Measurements from ENCODE around the gene H1-8. TPM values are rescaled to one million over a fixed set of nuclear protein-coding genes. Genes with fewer than 3 reads are reported as not detected.
A peak's percentile ranks its signal among the peaks of the same experiment; 100 is the strongest.

The H1-8 gene
- total and polyA plus RNA-seq, 9 of the 15 experiments (the other 6 are each of a cell fraction or from before 2014, with no cell fraction given): not detected

DNA sequence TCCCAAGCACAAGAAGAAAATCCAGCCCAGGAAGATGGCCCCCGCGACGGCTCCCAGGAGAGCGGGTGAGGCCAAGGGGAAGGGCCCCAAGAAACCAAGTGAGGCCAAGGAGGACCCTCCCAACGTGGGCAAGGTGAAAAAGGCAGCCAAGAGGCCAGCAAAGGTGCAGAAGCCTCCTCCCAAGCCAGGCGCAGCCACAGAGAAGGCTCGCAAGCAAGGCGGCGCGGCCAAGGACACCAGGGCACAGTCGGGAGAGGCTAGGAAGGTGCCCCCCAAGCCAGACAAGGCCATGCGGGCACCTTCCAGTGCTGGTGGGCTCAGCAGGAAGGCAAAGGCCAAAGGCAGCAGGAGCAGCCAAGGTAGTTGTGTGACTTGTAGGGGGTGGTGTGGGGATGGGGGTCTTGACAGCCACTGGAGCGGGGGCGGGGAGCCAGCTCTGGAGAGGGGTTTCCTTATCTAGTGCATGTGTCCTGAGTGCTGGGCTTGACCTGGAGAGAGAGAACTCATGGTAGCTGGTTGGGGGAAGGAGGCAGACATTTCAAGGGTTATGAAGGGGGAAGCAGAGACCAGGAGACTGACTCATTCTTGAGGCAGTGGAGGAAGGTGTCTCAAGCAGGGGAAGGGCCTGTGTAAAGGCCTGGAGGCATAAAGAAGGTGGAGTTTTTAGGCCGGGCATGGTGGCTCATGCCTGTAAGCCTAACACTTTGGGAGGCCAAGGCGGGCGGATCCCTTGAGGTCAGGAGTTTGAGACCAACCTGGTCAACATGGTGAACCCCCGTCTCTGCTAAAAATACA is 6.2 kb downstream of the H1-8 start:
- no TSS peak for BruUV-seq (replicated peaks)
- Histone ChIP-seq H3K27ac (ENCODE audit: extremely low read depth, low read depth, low read length) (no peak overlapping the region), H3K4me1 (replicated peaks in 1 of 2; ENCODE audit: control insufficient read depth in 2 of 2, insufficient read depth in 2 of 2, low read length in 2 of 2) (peaks cover 4 to 22% of the 10 kb centered on the region in 2 experiments; a peak in 4 of 5 replicates), H3K9me3 (replicated peaks; ENCODE audit: control insufficient read depth, insufficient read depth, low read depth, low read length) (no peaks in the 10 kb centered on the region), H3K27me3 (ENCODE audit: control insufficient read depth in 2 of 2, insufficient read depth in 2 of 2, low read length in 2 of 2) (no peaks in the 10 kb centered on the region), H3K79me2 (ENCODE audit: control insufficient read depth, insufficient read depth, low read length) (no peaks in the 10 kb centered on the region), H4K20me1 (replicated peaks; ENCODE audit: control insufficient read depth, insufficient read depth, low read length) (no peaks in the 10 kb centered on the region), H3K9me1 (ENCODE audit: control insufficient read depth, insufficient read depth, low read length) (no peaks in the 10 kb centered on the region), H3K36me3 (ENCODE audit: control insufficient read depth, insufficient read depth, low read length) (no peaks in the 10 kb centered on the region), H3K9ac (ENCODE audit: insufficient read depth in 1 of 2, low read depth in 2 of 2, low read length in 2 of 2) (peak overlapping the region in 1 of 2 experiments; percentile 35; a peak in 2 of 4 replicates), H3K4me2 (ENCODE audit: insufficient read depth, low read length) (no peak overlapping the region), H3K4me3 (no peak overlapping the region), H2AFZ (ENCODE audit: low read depth, low read length) (no peak overlapping the region)
- ChIA-PET POLR2A (no interaction called here), CTCF (ENCODE audit: low intra/inter-chr PET ratio) (no interaction called here)
- intact Hi-C loops (cut with micrococcal nuclease): no loop called here
- FAIRE-seq: peak; percentile 23
- DNase-seq (ENCODE audit: extremely low read depth in 1 of 4, low spot score in 3 of 4): peak in 1 of 4 experiments; percentile 17
- in situ Hi-C loops (cut with MboI): no loop called here
- WGBS (ENCODE audit: insufficient coverage, low coverage, missing lambda C conversion rate): 60% methylated on average over 2 of the region's 18 CpGs
- peak; percentile 25; the same call in 1 of the 3 replicates for ATAC-seq
- TF ChIP-seq ZBTB7A (IDR thresholded peaks at IDR 0.05; ENCODE audit: borderline replicate concordance, control insufficient read depth, low read depth, low read length): peak; percentile 15; the same call in 1 of the 2 replicates
- no peak for TF ChIP-seq ZNF311 (CRISPR knock-in tag; IDR thresholded peaks at IDR 0.05)

DNA sequence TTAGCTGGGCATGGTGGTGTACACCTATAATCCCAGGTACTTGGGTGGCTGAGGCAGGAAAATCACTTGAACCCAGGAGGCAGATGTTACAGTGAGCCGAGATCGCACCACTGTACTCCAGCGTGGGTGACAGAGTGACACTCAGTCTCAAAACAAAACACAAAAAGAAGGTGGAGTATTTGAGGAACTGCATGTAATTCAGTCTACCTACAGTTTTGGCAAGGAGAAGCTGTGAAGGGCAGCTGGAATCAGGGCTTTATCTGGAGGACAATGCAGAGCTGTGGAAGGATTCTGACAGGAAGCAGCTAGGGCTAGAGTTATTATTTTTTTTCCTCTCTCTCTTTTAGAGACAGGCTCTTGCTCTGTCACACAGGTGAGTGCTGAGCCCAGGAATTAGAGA is 6.8 kb downstream of the H1-8 start:
- no peak overlapping the region for H3K27ac ChIP-seq (ENCODE audit: extremely low read depth, low read depth, low read length)
- CTCF ChIA-PET (ENCODE audit: low intra/inter-chr PET ratio): no interaction called here
- TF ChIP-seq SPI1 (IDR thresholded peaks at IDR 0.05; ENCODE audit: borderline replicate concordance, low read depth, low read length) (0 out of 2 replicates have a peak, but pooled peaks have one; percentile 25), CREB3L1 (IDR thresholded peaks at IDR 0.05; ENCODE audit: borderline replicate concordance, low read depth) (no peak), PCBP1 (IDR thresholded peaks at IDR 0.05; ENCODE audit: low read depth, low read length, poor library complexity, severe bottlenecking) (no peak)
- FAIRE-seq: no peak
- 0 out of 2 replicates have a peak overlapping the region, but pooled peaks have one; percentile 14 for H2AFZ ChIP-seq (ENCODE audit: low read depth, low read length)
- H3K9me3 ChIP-seq (replicated peaks; ENCODE audit: control insufficient read depth, insufficient read depth, low read depth, low read length): no peaks in the 10 kb centered on the region
- no peaks in the 10 kb centered on the region for H3K36me3 ChIP-seq (ENCODE audit: control insufficient read depth, insufficient read depth, low read length)
- BruUV-seq (replicated peaks): no TSS peak
- 35% methylated on average over 3 of the region's 3 CpGs for WGBS (ENCODE audit: insufficient coverage, low coverage, missing lambda C conversion rate)
- POLR2A ChIA-PET: no interaction called here
- intact Hi-C loops (cut with micrococcal nuclease): no loop called here
- H3K4me2 ChIP-seq (ENCODE audit: insufficient read depth, low read length): no peak overlapping the region
- no peaks in the 10 kb centered on the region for H3K9me1 ChIP-seq (ENCODE audit: control insufficient read depth, insufficient read depth, low read length)
- H3K27me3 ChIP-seq (ENCODE audit: control insufficient read depth in 2 of 2, insufficient read depth in 2 of 2, low read length in 2 of 2): no peaks in the 10 kb centered on the region
- H3K9ac ChIP-seq (ENCODE audit: insufficient read depth in 1 of 2, low read depth in 2 of 2, low read length in 2 of 2): no peak overlapping the region; a peak in 1 of 4 replicates
- in situ Hi-C loops (cut with MboI): no loop called here
- no peak for ATAC-seq
- H3K4me3 ChIP-seq: no peak overlapping the region
- H3K4me1 ChIP-seq (replicated peaks in 1 of 2; ENCODE audit: control insufficient read depth in 2 of 2, insufficient read depth in 2 of 2, low read length in 2 of 2): peaks cover 7 to 23% of the 10 kb centered on the region in 2 experiments; a peak in 4 of 5 replicates
- DNase-seq (ENCODE audit: extremely low read depth in 1 of 4, low spot score in 3 of 4): no peak
- H4K20me1 ChIP-seq (replicated peaks; ENCODE audit: control insufficient read depth, insufficient read depth, low read length): no peaks in the 10 kb centered on the region
- no peaks in the 10 kb centered on the region for H3K79me2 ChIP-seq (ENCODE audit: control insufficient read depth, insufficient read depth, low read length)
